NCI-H2107 treated with DMSO at 0.1 percent for 48 hours (cell line): ENCODE measurements around the gene SYT11.
A peak's percentile ranks its signal among the peaks of the same experiment; 100 is the strongest.
"Not testable (repeated sequence)": the region's sequence is repeated elsewhere in the genome, so short reads cannot be mapped to it uniquely, and the experiment has no call there.

Source experiments
- DNase-seq: peaks from one replicate; lab custom pipeline; 2025; ENCODE audit not compliant: unreplicated experiment; lab: John Stamatoyannopoulos, UW

Gene SYT11

DNA sequence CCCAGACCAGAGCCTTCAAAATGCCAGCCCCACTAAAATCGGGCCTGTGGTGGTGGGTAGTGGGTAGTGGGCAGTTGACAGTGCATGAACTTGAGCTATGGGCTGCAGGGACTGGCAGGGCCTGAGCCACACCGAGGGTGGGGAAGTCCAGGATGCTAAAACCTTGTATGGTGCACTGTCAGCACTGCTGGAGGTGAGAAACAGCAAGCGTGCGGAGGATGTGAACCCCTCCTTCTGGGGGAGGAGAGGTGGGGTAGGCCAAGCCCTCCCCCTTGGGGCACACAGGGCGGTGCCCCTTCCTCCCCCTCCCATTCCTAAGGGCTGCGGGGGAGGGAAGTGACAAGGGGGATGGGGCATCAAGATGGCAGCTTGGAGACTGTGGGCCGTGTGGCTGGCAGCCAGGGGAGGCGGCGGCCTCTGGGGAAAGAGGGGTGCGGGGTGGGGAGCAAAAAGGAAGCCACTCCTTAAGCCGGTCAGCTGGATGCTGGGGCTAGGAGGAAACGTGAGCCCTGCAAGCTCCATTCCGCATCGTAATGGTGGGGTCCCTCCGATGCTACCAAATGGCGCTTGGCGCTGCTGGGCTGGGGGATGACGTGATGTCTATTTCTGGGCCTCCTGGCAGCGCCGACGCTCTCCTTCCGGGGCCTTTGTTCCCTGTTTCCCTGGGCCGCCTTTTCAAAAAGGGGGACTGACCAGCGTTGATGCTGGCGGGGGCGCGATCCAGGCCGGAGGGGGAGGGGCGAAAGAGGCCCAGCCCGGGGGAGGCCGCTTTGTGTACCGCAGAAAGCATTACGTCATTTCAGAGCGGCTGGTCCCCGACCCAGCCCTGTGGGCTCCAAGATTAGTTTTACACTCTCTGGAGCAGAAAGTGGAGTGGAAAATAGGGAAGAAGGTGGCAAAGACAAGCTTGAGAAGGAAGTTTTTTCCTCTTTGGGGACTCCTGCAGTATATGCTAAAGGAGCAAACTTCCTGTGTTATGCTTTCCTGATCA, 809 bp downstream of the SYT11 start:
- peak; percentile 90 for DNase-seq

DNA sequence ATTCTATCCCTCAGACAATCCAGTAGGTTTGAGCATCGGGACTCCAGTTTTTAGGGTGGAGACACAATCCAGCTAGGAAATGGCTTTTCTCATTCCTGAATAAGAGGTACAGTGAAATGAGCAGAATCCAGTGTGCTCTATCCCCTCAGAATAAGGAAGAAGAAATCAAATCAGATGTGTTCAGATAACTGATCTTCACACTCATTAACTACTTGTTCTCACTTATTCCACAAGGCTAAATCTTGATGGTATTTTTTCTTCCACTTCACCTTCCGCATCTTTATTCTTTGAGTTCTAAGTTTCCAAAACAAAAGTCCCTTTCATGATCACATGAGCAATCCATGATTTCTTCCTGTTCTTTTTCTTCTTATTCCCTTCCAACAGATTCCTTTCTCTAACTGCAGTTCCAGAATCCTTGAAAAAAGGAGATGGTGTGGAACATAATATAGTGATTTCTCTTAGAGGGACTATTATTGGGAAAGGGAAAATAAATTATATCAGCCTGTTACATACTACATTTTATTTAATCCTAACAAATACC, 1.7 kb downstream of the SYT11 start:
- DNase-seq: no peak

- DNase-seq: no peak
These were observed 2.5 kb downstream of the SYT11 start for GRCh38 chr1:155861896-155862295.

DNA sequence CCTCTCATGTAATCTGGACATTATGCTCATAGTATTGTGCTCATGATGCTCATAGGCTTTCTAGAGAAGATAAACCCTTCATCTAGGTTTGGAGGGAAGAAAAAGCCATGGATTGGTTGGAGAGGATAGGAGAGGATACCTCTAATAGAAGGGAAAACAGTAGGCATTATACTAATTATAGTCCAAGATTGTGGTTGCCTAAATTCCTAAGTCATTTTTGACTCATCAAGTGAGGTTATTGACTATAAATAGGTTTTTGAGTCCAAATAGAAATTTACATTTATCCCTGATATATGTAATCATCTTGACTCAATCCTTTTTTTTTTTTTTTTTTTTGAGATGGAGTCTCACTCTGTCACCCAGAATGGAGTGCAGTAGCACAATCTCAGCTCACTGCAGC, 5.0 kb downstream of the SYT11 start:
- DNase-seq: no peak

- no peak for DNase-seq
These were observed 8.4 kb downstream of the SYT11 start for GRCh38 chr1:155867766-155868165.

GRCh38 chr1:155871390-155871789, 12.0 kb downstream of the SYT11 start:
- peak; percentile 46 for DNase-seq

DNA sequence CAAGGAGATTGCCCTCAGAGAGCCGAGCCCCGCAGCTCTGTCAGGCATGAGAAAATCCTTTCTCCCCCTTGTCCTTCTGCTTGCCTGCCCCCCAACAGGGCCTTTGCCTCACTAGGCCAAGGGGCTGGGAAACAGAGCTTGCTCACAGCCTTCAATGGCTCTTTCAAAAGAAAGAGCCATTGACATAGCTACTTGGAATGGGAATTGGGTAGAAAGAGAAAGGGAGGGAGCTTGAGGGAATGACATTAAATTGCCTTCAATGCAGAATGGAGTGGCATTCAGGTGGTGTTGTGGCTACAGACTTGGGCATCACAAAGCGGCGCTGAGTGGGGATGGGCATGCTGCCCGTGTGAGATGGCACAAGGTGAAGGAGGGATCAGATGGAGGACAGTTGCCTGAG, 13.2 kb downstream of the SYT11 start:
- DNase-seq: no peak

GRCh38 chr1:155873860-155874259, 14.5 kb downstream of the SYT11 start:
- DNase-seq: no peak

GRCh38 chr1:155877945-155878344, 18.6 kb downstream of the SYT11 start:
- DNase-seq: no peak

- no peak for DNase-seq
These were observed 20.9 kb downstream of the SYT11 start for GRCh38 chr1:155880251-155880650.

DNA sequence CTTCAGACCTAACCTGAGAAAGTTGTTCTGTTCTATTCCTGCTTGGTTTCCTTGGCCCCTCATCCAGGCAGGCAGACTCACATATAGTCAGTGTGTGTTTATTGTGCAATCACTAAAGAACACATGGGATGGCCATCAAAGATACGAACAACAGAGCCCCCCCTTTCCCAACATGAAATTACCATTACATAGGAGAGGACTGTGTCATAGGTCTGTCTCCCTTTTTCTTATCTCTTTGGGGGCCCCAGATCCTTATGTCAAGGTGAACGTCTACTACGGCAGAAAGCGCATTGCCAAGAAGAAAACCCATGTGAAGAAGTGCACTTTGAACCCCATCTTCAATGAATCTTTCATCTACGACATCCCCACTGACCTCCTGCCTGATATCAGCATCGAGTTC, 21.6 kb downstream of the SYT11 start:
- DNase-seq: no peak

GRCh38 chr1:155882235-155882634, 22.9 kb downstream of the SYT11 start:
- DNase-seq: no peak

DNA sequence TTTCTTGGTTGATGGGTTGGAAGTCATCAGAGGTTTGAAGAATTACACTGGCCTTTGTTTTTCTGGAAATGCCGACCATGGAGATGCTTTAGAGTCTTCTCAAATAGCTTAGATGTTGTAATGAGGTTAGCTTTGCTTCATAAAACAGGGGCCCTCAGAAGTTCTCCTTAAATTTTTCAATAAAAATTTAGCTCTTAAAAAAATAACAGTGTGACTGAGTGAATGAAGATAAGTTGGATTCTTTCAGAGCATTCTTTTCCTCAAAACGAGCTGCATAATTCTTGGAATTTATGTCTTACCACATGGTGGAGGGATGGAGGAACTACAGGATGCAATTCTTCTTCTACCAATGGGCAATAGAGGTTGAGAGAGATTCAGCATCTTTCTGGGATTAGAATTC, 23.4 kb downstream of the SYT11 start:
- DNase-seq: no peak

GRCh38 chr1:155884031-155884960, 24.9 kb downstream of the SYT11 start:
- no peak for DNase-seq

DNA sequence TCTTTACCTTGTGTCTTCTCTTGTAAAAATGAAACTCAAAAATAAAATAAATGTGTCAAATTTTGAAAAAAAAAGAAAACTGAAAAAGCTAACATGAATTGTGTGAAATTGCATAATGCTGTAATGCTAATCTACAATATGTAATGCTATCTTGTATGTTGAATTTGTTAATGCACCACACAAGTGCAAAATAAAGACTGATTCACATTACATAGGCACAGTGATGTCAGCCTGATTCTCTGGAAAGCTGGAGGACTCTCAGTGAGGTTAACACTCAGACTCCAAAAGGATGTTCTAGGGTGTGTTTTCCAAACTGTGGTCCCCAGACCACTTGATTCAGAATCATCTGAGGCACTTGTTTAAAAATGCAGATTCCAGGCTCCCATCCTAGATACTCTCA, 25.6 kb downstream of the SYT11 start:
- DNase-seq: no peak

GRCh38 chr1:155888481-155888880, 29.1 kb downstream of the SYT11 start:
- DNase-seq: no peak

DNA sequence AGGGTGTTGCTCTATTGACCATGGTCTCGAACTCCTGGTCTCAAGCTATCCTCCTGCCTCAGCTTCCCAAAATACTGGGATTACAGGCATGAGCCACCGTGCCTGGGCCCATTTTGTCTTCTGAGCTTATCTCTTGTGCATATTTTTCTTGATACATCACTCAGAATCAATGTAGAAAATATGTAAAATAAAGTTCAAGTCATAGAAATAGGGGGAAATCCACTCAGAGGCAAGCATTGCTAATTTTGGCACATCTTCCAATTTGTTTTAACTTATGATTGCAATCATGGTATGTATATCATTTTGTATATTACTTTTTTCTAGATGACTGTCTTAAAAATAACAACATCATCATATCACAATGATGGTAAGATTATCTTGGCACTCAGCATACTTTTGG, 30.2 kb downstream of the SYT11 start:
- no peak for DNase-seq

DNA sequence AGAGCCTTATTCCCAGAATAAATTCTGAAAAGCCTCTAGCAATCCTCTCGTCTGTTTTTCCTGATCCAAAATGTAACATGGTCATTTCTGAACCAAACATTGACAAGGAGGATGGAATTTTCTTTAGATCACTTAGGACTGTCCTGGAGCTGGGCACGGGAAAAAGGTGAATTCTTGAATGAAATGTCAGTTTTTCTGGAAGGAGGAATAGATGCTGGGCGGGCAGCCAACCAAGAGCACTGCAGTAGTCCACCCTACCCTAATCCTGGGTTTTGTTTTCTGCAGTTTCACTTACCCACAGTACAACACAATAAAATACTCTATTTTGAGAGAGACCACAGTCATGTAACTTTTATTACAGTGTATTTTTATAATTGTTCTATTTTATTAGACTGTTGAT, 30.9 kb downstream of the SYT11 start:
- no peak for DNase-seq

- no peak for DNase-seq
These were observed 33.4 kb downstream of the SYT11 start for GRCh38 chr1:155892796-155893195.

DNA sequence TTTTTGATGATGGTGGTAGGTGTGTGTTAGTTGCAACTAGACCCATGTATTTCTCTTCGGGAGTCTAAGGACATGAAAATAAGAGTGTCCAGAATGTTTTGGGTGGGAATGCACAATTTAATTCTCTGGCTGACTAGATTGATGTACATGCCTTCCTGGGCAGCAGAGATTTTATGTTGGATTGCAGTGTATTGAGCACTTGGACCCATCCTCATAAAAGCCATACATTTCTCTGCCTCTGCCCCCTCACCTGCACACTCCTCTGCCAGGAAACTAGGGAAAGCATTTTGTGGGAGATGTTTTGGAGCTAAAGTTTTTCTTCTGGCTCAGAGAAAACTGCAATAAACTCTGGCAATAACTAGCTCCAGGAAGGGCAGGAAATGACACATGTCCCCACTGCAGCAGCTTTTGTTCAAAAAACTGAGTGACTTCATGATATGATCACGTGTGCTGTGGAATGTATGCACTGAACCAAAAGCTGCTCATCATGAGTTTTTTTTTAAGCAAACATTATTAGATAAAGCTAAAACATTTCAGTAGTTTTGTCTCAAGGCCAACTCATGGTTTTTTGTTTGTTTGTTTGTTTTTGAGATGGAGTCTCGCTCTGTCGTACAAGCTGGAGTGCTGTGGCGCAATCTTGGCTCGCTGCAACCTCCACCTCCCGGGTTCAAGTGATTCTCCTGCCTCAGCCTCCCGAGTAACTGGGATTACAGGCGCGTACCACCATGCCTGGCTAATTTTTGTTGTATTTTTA, 34.2 kb downstream of the SYT11 start:
- DNase-seq: no peak

- DNase-seq: not testable (repeated sequence)
These were observed 36.2 kb downstream of the SYT11 start for GRCh38 chr1:155895617-155896016.
